Osteoblast (primary cell): Measurements from ENCODE around the gene ZBTB24. TPM values are rescaled to one million over a fixed set of nuclear protein-coding genes. Genes with fewer than 3 reads are reported as not detected.

Experiments
- DNase-seq: peaks from one replicate; pipeline ENCODE4 v3.0.0; 2011; ENCODE audit warnings: low spot score, mixed read lengths; ENCODE audit not compliant: insufficient read length; ENCODE audit errors: missing footprints
- H2AFZ ChIP-seq: 2 replicates; pipeline ENCODE4 v1.6.0; 2011; ENCODE audit warnings: mild to moderate bottlenecking, low read length
- H3K27ac ChIP-seq: 2 replicates; pipeline ENCODE4 v1.5.1; 2011; ENCODE audit warnings: mild to moderate bottlenecking, low read depth, low read length, moderate library complexity
- H3K27me3 ChIP-seq: 2 replicates; pipeline ENCODE4 v1.6.0; 2012; ENCODE audit warnings: mild to moderate bottlenecking, control low read depth, inconsistent platforms, low read length, moderate library complexity; ENCODE audit not compliant: insufficient read depth
- H3K36me3 ChIP-seq: 2 replicates; pipeline ENCODE4 v1.5.1; 2011; ENCODE audit warnings: mild to moderate bottlenecking, low read length, control low read depth, moderate library complexity; ENCODE audit not compliant: insufficient read depth
- H3K4me1 ChIP-seq: 2 replicates; pipeline ENCODE4 v1.5.1; 2011; ENCODE audit warnings: mild to moderate bottlenecking, low read length, control low read depth, moderate library complexity; ENCODE audit not compliant: insufficient read depth
- H3K4me2 ChIP-seq: 2 replicates; pipeline ENCODE4 v1.6.0; 2011; ENCODE audit warnings: mild to moderate bottlenecking, low read length; ENCODE audit not compliant: insufficient read depth
- H3K4me3 ChIP-seq: fragments of 200-600 bp; sonication (generic); 3 replicates; pipeline ENCODE4 v1.5.1; 2012; ENCODE audit warnings: mild to moderate bottlenecking, low read length, inconsistent platforms; ENCODE audit not compliant: insufficient read depth
- H3K79me2 ChIP-seq: 2 replicates; pipeline ENCODE4 v1.6.0; 2012; ENCODE audit warnings: mild to moderate bottlenecking, low read length, control low read depth, inconsistent platforms; ENCODE audit not compliant: insufficient read depth
- H3K9me3 ChIP-seq: 2 replicates; pipeline ENCODE4 v1.5.1; 2011; ENCODE audit warnings: low read depth, low read length, control low read depth
- H4K20me1 ChIP-seq: 2 replicates; pipeline ENCODE4 v1.6.0; 2012; ENCODE audit warnings: mild to moderate bottlenecking, low read length, control low read depth; ENCODE audit not compliant: insufficient read depth
- total RNA-seq: library from RNA; depleted of rRNA; stranded (reverse); fragments of >200 nt; gene quantifications from 2 replicates; pipeline ENCODE4 v1.2.3, GENCODE V29; 2012
- TF ChIP-seq, protein P1 (sequence below): IDR thresholded peaks from 2 replicates; pipeline ENCODE4 v1.5.1; 2011; ENCODE audit warnings: mild to moderate bottlenecking, low read depth, low read length, moderate library complexity; ENCODE audit errors: extremely low read depth

Gene ZBTB24
- total RNA-seq, 1 donor: 8.7 TPM

DNA sequence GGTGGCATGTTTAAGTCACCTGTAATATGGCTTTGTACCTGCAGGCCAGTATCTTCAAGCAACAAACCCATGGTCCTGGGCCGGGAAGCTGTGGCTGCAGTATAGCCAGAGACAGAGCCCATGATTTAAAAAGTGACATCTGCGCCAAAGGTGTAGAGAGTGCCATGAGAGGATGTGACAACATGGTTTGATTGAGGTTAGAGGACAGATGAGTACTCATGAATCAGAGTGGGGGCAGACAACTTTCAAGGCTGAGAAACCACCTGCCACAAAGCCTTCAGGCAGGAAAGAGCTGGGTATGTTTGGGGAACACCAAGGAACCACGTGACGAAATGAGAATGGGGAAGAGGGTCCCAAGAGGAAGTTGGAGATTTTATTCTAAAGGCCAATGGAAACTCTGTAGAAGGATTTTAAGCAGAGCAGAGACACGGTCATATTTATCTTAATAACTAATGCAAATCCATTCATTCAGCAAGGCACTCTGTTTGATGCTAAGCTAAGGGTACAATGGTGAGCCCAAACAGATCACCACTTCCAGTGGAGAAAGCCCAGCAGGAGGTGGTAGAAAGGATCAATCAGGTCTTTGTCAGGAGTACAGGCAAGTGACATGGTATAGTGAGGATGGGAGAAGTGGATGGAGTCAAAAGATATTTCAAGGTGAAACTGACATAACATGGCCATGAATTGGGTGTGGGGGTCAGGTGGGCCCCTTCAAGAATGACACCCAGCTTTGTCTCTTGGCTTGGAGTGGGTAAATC is 24.1 kb downstream of the ZBTB24 start:
- no peak overlapping the region for H3K4me2 ChIP-seq

DNA sequence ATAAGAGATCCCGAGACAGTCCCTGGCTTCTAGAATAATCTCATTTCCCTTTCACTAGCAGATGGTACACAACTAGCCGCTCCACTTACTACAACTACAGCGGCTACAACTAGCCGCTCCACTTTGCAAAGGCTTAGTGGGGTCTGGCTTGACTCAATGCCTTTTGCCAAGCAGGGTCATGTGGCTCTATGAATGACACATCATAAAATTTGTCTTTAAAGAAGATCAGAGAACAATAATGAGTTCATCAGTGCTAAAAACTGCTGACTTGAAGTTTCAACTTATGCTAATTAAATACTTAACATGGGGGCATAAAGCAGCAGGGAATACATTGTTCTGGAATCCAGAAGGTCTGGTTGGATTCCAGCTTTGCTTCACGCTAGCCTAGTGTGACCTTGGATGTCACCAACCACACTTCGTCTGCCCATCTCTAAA is 25.4 kb downstream of the ZBTB24 start:
- H3K4me3 ChIP-seq: no peak overlapping the region
- no peaks in the 10 kb centered on the region for H3K9me3 ChIP-seq
- no peak for DNase-seq
- H3K79me2 ChIP-seq: no peaks in the 10 kb centered on the region
- H3K4me1 ChIP-seq: peaks cover 4% of the 10 kb centered on the region
- no peaks in the 10 kb centered on the region for H3K36me3 ChIP-seq
- no peak overlapping the region for H2AFZ ChIP-seq
- no peak overlapping the region for H3K4me2 ChIP-seq
- H3K27me3 ChIP-seq: no peaks in the 10 kb centered on the region
- H3K27ac ChIP-seq: no peak overlapping the region
- H4K20me1 ChIP-seq: no peaks in the 10 kb centered on the region
- TF ChIP-seq, protein P1, sequence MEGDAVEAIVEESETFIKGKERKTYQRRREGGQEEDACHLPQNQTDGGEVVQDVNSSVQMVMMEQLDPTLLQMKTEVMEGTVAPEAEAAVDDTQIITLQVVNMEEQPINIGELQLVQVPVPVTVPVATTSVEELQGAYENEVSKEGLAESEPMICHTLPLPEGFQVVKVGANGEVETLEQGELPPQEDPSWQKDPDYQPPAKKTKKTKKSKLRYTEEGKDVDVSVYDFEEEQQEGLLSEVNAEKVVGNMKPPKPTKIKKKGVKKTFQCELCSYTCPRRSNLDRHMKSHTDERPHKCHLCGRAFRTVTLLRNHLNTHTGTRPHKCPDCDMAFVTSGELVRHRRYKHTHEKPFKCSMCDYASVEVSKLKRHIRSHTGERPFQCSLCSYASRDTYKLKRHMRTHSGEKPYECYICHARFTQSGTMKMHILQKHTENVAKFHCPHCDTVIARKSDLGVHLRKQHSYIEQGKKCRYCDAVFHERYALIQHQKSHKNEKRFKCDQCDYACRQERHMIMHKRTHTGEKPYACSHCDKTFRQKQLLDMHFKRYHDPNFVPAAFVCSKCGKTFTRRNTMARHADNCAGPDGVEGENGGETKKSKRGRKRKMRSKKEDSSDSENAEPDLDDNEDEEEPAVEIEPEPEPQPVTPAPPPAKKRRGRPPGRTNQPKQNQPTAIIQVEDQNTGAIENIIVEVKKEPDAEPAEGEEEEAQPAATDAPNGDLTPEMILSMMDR: no peak

More for the DNA sequence above, 24.1 kb downstream of the ZBTB24 start:
- TF ChIP-seq, protein P1: no peak
- Histone ChIP-seq H3K4me1 (peaks cover 4% of the 10 kb centered on the region), H4K20me1 (no peaks in the 10 kb centered on the region), H3K79me2 (no peaks in the 10 kb centered on the region), H2AFZ (no peak overlapping the region), H3K4me3 (no peak overlapping the region), H3K27ac (no peak overlapping the region), H3K27me3 (no peaks in the 10 kb centered on the region), H3K36me3 (no peaks in the 10 kb centered on the region), H3K9me3 (no peaks in the 10 kb centered on the region)
- peak; percentile 66 for DNase-seq

GRCh38 chr6:109456710-109457561 is 26.1 kb downstream of the ZBTB24 start:
- TF ChIP-seq, protein P1: no peak
- H4K20me1 ChIP-seq: no peaks in the 10 kb centered on the region
- no peaks in the 10 kb centered on the region for H3K27me3 ChIP-seq
- H3K79me2 ChIP-seq: no peaks in the 10 kb centered on the region
- peaks cover 4% of the 10 kb centered on the region for H3K4me1 ChIP-seq
- DNase-seq: peak; percentile 78
- peak overlapping the region; percentile 90 for H3K4me2 ChIP-seq
- H3K9me3 ChIP-seq: no peaks in the 10 kb centered on the region
- no peak overlapping the region for H2AFZ ChIP-seq
- peaks cover under 1% of the 10 kb centered on the region for H3K36me3 ChIP-seq
- no peak overlapping the region for H3K4me3 ChIP-seq
- H3K27ac ChIP-seq: no peak overlapping the region

DNA sequence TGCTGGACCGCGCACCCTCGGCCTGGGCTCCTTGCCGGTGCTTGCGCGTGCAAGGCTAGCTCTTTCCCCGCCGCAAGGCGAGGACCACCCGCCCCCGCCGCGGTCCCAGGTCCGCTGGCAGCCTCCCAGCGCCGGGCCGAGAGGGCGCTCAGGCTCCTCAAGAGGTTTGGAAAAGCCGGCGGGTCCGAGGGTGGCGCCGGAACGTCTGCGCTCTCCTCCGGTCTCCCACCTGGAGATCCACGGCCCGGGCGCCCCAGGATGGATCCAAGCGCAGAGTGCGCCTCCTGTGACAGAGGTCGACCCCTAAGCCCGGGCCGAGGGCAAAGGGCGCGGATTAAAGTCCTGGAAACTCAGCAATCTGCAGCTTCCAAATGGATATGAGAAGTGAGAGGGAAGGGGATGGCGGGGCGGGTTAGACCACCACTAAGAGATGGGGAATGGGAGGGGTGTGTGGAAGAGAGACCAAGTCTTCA is 26.9 kb downstream of the ZBTB24 start:
- H3K79me2 ChIP-seq: no peaks in the 10 kb centered on the region
- H4K20me1 ChIP-seq: no peaks in the 10 kb centered on the region
- no peaks in the 10 kb centered on the region for H3K27me3 ChIP-seq
- no peak overlapping the region for H3K27ac ChIP-seq
- H3K36me3 ChIP-seq: peaks cover 4% of the 10 kb centered on the region
- H3K4me3 ChIP-seq: peak overlapping the region; percentile 79
- TF ChIP-seq, protein P1: no peak
- H2AFZ ChIP-seq: peak overlapping the region; percentile 41
- peak; percentile 82 for DNase-seq
- H3K9me3 ChIP-seq: no peaks in the 10 kb centered on the region
- H3K4me2 ChIP-seq: peak overlapping the region; percentile 90
- peaks cover 4% of the 10 kb centered on the region for H3K4me1 ChIP-seq
